Panc1 (cell line): ENCODE measurements around the gene OR2AJ1. TPM values are rescaled to one million over a fixed set of nuclear protein-coding genes. Genes with fewer than 3 reads are reported as not detected.

Source experiments
- ATAC-seq: fragments of 200-7000 bp; cut with Tn5 transposase; 2 replicates; pipeline ENCODE4 v1.9.1; 2020; ENCODE audit warnings: mild to moderate bottlenecking, moderate library complexity
- BruUV-seq: library from RNA; stranded (reverse); fragments of 400-500 nt; replicated peaks from 2 replicates; lab custom pipeline; 2021; lab: Mats Ljungman, UMichigan
- CTCF ChIA-PET: fragments of 300-600 bp; sonication (Branson Sonifier 250); formaldehyde crosslinking; loops from one replicate; lab custom pipeline; 2022; ENCODE audit warnings: antibody characterized with exemption; lab: Charles Lee
- POLR2A ChIA-PET: fragments of 300-600 bp; sonication (Branson Sonifier 250); formaldehyde crosslinking; loops from one replicate; lab custom pipeline; 2022; ENCODE audit warnings: antibody characterized with exemption; lab: Charles Lee
- DNase-seq: peaks from one replicate; pipeline ENCODE4 v3.0.0-alpha.2; 2010; ENCODE audit warnings: low read depth, low spot score
- H3K27ac ChIP-seq: 2 replicates; pipeline ENCODE4 v1.5.1; 2011; ENCODE audit warnings: mild to moderate bottlenecking, low read length, inconsistent platforms
- H3K27me3 ChIP-seq: fragments of 200-500 bp; sonication (Bioruptor generic); 2 replicates; pipeline ENCODE4 v1.6.0; 2014; ENCODE audit warnings: low read length, inconsistent platforms; ENCODE audit not compliant: control insufficient read depth, insufficient read depth
- H3K36me3 ChIP-seq: fragments of 200-500 bp; sonication (Bioruptor generic); 2 replicates; pipeline ENCODE4 v1.5.1; 2014; ENCODE audit warnings: inconsistent platforms, mild to moderate bottlenecking, low read length, moderate library complexity; ENCODE audit not compliant: control insufficient read depth, insufficient read depth
- H3K4me1 ChIP-seq: 2 replicates; pipeline ENCODE4 v1.5.1; 2011; ENCODE audit warnings: inconsistent platforms, mild to moderate bottlenecking, low read length, moderate library complexity; ENCODE audit not compliant: control insufficient read depth, insufficient read depth
- H3K4me3 ChIP-seq, 2 experiments: 2 replicates each; pipeline ENCODE4 v1.5.1; 2011 to 2012; ENCODE audit warnings: low read depth in 2 of 2, low read length in 2 of 2, mild to moderate bottlenecking in 2 of 2, inconsistent platforms in 1 of 2, moderate library complexity in 1 of 2
- H3K9me3 ChIP-seq: fragments of 200-500 bp; sonication (Bioruptor generic); 2 replicates; pipeline ENCODE4 v1.5.1; 2014; ENCODE audit warnings: low read depth, mild to moderate bottlenecking, inconsistent platforms, low read length, moderate library complexity; ENCODE audit not compliant: control insufficient read depth, insufficient read depth
- CTCF ChIP-seq: fragments of 450-650 bp; IDR thresholded peaks from 2 replicates; pipeline ENCODE4 v1.5.1; 2017; ENCODE audit warnings: mild to moderate bottlenecking
- POLR2AphosphoS5 ChIP-seq: IDR thresholded peaks from 2 replicates; pipeline ENCODE4 v1.6.1; 2012; ENCODE audit warnings: mild to moderate bottlenecking, low read depth, low read length, moderate library complexity
- REST ChIP-seq, 2 experiments: IDR thresholded peaks; 2 replicates each; pipeline ENCODE4 v1.6.1; 2011 to 2012; ENCODE audit warnings: low read depth in 2 of 2, control low read depth in 1 of 2, low read length in 1 of 2, mild to moderate bottlenecking in 1 of 2, moderate library complexity in 1 of 2; ENCODE audit not compliant: insufficient read depth in 1 of 2
- SIN3A ChIP-seq: IDR thresholded peaks from 2 replicates; pipeline ENCODE4 v1.6.1; 2012; ENCODE audit warnings: low read depth, mild to moderate bottlenecking, low read length, moderate library complexity, borderline replicate concordance; ENCODE audit not compliant: insufficient read depth
- TCF7L2 ChIP-seq: IDR thresholded peaks from 2 replicates; pipeline ENCODE4 v1.6.1; 2011; ENCODE audit warnings: mild to moderate bottlenecking, low read depth, low read length, inconsistent platforms
- in situ Hi-C: cut with HindIII; loops from 2 replicates; pipeline ENCODE4 v1.10.0; 2016; ENCODE audit warnings: low sequenced_read_pairs, low pct_unique_long_range_greater_than_20kb
- intact Hi-C: fragments of 100-400 bp; cut with micrococcal nuclease; formaldehyde crosslinking; loops from one replicate; pipeline ENCODE4 v1.10.0; 2022; ENCODE audit not compliant: unreplicated experiment
- total RNA-seq: library from RNA; stranded (reverse); gene quantifications from one replicate; pipeline ENCODE4 v1.2.1, GENCODE V29; 2021; ENCODE audit not compliant: unreplicated experiment

OR2AJ1 gene
- total RNA-seq, 1 experiment from 2014 or later = not detected

- ATAC-seq = no peak
- Histone ChIP-seq H3K27ac (no peak overlapping the region), H3K4me1 (no peaks in the 10 kb centered on the region), H3K36me3 (no peaks in the 10 kb centered on the region), H3K27me3 (no peaks in the 10 kb centered on the region), H3K9me3 (no peaks in the 10 kb centered on the region), H3K4me3 (no peak overlapping the region)
- no TSS peak for BruUV-seq
- CTCF ChIA-PET = no interaction called here
- intact Hi-C loops (no loop called here), in situ Hi-C loops (no loop called here)
- POLR2A ChIA-PET = no interaction called here
- DNase-seq = no peak
- no peak for TF ChIP-seq SIN3A
- no peak for TF ChIP-seq REST (IDR thresholded peaks at IDR 0.05; ENCODE audit: insufficient read depth in 1 of 2, low read depth in 2 of 2, low read length in 1 of 2)
- no peak for TF ChIP-seq CTCF
Observed at GRCh38 chr1:247908766-247909165, 15.9 kb upstream of the OR2AJ1 start.

- in situ Hi-C loops (no loop called here), intact Hi-C loops (loop anchor here (10.0 kb wide), 1 partner anchor 59 kb away; the partner anchor contains the start of gene TRIM58)
- no peak overlapping the region for H3K4me3 ChIP-seq
- no TSS peak for BruUV-seq
- ATAC-seq (no peak), DNase-seq (no peak)
- H3K27ac ChIP-seq = no peak overlapping the region
- ChIA-PET CTCF (no interaction called here), POLR2A (no interaction called here)
- H3K4me1 ChIP-seq = no peaks in the 10 kb centered on the region
- no peaks in the 10 kb centered on the region for H3K36me3 ChIP-seq
- H3K27me3 ChIP-seq = no peaks in the 10 kb centered on the region
- TF ChIP-seq SIN3A (no peak), REST (IDR thresholded peaks at IDR 0.05; ENCODE audit: insufficient read depth in 1 of 2, low read depth in 2 of 2, low read length in 1 of 2) (no peak), POLR2AphosphoS5 (no peak), TCF7L2 (no peak), CTCF (no peak)
- H3K9me3 ChIP-seq = no peaks in the 10 kb centered on the region
Observed at GRCh38 chr1:247913786-247914185, 10.9 kb upstream of the OR2AJ1 start.
